Pulmonary artery endothelial cell (primary cell): ENCODE measurements around the gene PAQR8. TPM values are rescaled to one million over a fixed set of nuclear protein-coding genes. Genes with fewer than 3 reads are reported as not detected.
"Not testable (repeated sequence)": the region's sequence is repeated elsewhere in the genome, so short reads cannot be mapped to it uniquely, and the experiment has no call there.

Experiments used
- DNase-seq: peaks from one replicate; pipeline ENCODE4 v3.0.0-alpha.2; 2011; ENCODE audit warnings: low read depth, low spot score
- total RNA-seq: library from RNA; depleted of rRNA; stranded (reverse); fragments of >200 nt; gene quantifications from 2 replicates; pipeline ENCODE4 v1.2.3, GENCODE V29; 2014

The PAQR8 gene
- total RNA-seq, 1 donor from 2014 or later, result 7.5 TPM

- no peak for DNase-seq
Measured at GRCh38 chr6:52375780-52376556, 14.0 kb downstream of the PAQR8 start.

- no peak for DNase-seq
Measured at GRCh38 chr6:52376763-52377162, 14.8 kb downstream of the PAQR8 start.

GRCh38 chr6:52377538-52378221 is 15.7 kb downstream of the PAQR8 start:
- DNase-seq, result no peak

- DNase-seq, result no peak
Measured at GRCh38 chr6:52381249-52381648, 19.3 kb downstream of the PAQR8 start.

GRCh38 chr6:52384145-52384766 is 22.3 kb downstream of the PAQR8 start:
- DNase-seq, result no peak

- no peak for DNase-seq
Measured at GRCh38 chr6:52385074-52385473, 23.1 kb downstream of the PAQR8 start.

- DNase-seq, result not testable (repeated sequence)
Measured at GRCh38 chr6:52388119-52388518, 26.2 kb downstream of the PAQR8 start.

GRCh38 chr6:52388790-52389189 is 26.8 kb downstream of the PAQR8 start:
- no peak for DNase-seq

- no peak for DNase-seq
Measured at GRCh38 chr6:52389264-52389625, 27.3 kb downstream of the PAQR8 start.

- DNase-seq, result no peak
Measured at GRCh38 chr6:52389626-52390360, 27.8 kb downstream of the PAQR8 start.

- DNase-seq, result no peak
Measured at GRCh38 chr6:52390361-52390727, 28.4 kb downstream of the PAQR8 start.

- no peak for DNase-seq
Measured at GRCh38 chr6:52391599-52391998, 29.6 kb downstream of the PAQR8 start.

GRCh38 chr6:52392944-52393343 is 31.0 kb downstream of the PAQR8 start:
- no peak for DNase-seq

- DNase-seq, result no peak
Measured at GRCh38 chr6:52393780-52394179, 31.8 kb downstream of the PAQR8 start.

- DNase-seq, result no peak
Measured at GRCh38 chr6:52394251-52394666, 32.3 kb downstream of the PAQR8 start.

GRCh38 chr6:52395969-52396368 is 34.0 kb downstream of the PAQR8 start:
- DNase-seq, result no peak

GRCh38 chr6:52399511-52400312 is 37.8 kb downstream of the PAQR8 start:
- DNase-seq, result no peak

- DNase-seq, result no peak
Measured at GRCh38 chr6:52400313-52401041, 38.5 kb downstream of the PAQR8 start.

- DNase-seq, result no peak
Measured at GRCh38 chr6:52403086-52403485, 41.1 kb downstream of the PAQR8 start.

- DNase-seq, result no peak
Measured at GRCh38 chr6:52403627-52404026, 41.7 kb downstream of the PAQR8 start.
